COLO668 (cell line): ENCODE results near the gene DNPEP.
"Not testable (repeated sequence)": the region's sequence is repeated elsewhere in the genome, so short reads cannot be mapped to it uniquely, and the experiment has no call there.

Source experiments
- DNase-seq: peaks from one replicate; lab custom pipeline; 2025; ENCODE audit not compliant: unreplicated experiment; lab: John Stamatoyannopoulos, UW

Gene DNPEP

DNA sequence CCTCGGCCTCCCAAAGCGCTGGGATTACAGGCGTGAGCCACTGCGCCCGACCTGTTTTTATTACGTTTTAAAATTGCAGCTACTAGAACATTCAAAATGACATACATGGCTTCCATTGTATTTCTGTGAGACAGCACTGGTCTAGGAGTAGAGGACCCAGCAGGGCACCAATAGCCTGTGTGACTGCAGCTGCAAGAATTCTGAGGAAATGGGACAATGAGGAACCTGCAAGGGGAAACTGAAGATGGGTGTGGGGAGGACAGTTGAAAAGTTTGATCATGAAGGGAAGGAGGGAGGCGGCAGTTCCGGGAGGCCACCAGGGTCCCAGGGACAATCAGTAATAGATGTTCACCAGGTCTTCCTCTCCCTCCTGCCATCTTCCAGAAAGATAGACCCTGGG is 13.9 kb upstream of the DNPEP start:
- DNase-seq: no peak

DNA sequence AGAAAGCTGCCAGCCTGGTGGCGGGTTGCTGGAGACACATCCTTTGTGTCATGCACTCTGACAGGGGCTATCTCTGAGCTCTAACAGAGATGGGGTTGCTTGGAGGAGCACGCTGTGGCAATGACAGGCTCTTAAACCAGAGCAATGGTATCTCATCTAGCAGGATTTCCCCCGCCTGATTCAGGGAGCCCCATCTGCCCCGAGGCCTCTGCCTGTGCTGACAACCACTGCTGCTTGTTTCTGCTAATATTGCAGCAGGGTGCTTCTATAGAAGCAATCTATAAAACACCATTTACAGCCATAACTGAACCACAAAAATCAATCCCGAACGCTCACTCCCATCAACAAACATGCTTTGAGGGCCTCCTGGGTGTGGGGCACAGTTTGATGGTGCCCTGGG is 12.8 kb upstream of the DNPEP start:
- DNase-seq: no peak

DNA sequence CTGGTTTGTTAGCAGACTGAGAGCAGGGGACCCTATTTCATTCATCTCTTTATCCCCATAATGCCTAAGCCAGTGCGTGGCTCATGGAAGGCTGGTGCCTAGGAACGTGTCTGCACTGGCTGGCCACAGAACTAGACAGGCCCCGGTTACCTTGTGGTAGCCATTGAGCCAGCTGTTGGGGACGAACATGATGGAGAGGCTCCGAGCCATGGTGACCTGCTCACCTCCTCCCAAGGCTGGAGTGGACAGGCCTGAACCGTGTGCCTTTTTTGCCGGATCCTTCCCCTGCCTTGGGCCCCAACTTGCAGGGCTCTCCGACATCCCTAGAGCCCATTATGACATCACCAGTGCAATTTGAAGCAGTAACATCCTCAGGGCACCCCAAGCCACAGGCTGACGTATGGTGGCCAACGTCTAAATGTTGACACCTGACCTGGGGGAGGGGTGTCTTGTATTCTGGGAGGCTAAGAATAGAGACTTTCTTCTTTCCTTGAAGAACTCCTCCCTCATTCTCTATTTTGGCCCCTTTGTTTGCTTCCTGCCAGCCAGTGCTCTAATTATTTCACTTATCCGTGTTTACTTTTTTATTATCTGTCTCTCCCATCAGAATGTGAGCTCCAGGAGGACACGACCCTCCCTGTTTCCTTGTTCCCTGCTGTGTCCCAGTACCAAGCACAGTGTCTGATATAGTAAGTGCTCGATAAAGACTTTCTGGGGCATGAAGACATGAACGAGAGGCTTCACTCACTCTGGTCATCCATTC is 12.2 kb upstream of the DNPEP start:
- DNase-seq: peak; percentile 26

GRCh38 chr2:219398721-219399363 is 11.1 kb upstream of the DNPEP start:
- peak; percentile 65 for DNase-seq

DNA sequence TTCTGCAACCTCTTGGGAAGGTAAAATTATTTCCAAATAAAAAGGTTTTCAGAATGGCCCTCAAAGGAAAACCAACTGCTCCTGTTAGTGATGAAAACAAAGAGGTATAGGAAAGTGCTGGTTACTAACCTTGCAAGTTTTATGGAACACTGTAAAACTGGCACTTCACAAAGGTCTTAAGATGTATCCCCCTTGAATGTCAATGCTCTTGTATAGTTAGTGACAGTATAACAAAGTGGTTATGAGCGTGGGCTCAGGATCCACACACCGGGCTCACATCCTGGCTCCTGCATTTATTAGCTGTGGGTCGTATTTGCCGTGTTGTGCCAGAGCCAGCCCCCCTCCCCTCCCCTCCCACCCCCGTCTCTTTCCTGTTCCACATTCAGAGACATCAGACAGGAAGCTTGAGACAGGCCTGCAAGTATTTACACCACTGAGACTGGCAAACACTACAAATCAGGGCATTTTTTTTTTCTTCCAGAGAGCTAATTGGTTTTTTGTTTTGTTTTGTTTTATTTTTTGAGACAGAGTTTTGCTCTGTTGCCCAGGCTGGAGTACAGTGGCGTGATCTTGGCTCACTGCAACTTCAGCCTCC is 9.2 kb upstream of the DNPEP start:
- DNase-seq: no peak

GRCh38 chr2:219395609-219396008 is 7.9 kb upstream of the DNPEP start:
- DNase-seq: no peak

DNA sequence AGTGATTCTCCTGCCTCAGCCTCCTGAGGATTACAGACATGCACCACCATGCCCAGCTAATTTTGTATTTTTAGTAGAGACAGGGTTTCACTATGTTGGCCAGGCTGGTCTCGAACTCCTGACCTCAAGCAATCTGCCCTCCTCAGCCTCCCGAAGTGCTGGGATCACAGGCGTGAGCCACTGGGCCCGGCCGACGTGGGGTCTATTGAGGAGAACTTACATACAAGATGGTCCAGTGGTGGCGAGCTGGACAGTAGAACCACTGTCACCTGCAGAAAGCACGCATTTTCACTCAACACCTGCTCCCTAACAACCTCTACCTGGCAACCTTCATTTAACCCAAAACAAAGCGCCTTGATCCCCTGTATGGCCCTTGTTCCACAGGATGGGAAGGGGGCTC is 7.3 kb upstream of the DNPEP start:
- DNase-seq: not testable (repeated sequence)

DNA sequence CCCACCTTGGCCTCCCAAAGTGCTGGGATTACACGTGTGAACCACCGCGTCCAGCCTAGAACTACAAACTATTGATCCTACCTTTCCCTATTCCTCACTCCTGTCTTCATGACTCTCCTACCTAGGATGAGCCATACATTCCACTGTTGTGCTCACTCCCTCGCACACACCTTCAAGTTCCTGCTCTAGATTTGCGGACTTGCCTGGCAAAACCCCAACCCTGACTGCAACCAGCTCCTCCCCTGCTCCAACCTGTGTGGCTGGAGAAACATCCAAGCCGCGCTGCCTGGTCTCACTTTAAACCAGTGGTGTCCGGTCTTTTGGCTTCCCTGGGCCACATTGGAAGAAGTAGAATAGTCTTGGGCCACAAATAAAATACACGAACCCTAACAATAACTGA is 5.0 kb upstream of the DNPEP start:
- DNase-seq: no peak

- no peak for DNase-seq
Observed at GRCh38 chr2:219388907-219389156, 1.1 kb upstream of the DNPEP start.

GRCh38 chr2:219388121-219388906 is 602 bp upstream of the DNPEP start:
- DNase-seq: peak; percentile 98

GRCh38 chr2:219386532-219387280 is 1.0 kb downstream of the DNPEP start:
- no peak for DNase-seq

GRCh38 chr2:219385958-219386520 is 1.7 kb downstream of the DNPEP start:
- DNase-seq: no peak

- no peak for DNase-seq
Observed at GRCh38 chr2:219384859-219385258, 2.9 kb downstream of the DNPEP start.

DNA sequence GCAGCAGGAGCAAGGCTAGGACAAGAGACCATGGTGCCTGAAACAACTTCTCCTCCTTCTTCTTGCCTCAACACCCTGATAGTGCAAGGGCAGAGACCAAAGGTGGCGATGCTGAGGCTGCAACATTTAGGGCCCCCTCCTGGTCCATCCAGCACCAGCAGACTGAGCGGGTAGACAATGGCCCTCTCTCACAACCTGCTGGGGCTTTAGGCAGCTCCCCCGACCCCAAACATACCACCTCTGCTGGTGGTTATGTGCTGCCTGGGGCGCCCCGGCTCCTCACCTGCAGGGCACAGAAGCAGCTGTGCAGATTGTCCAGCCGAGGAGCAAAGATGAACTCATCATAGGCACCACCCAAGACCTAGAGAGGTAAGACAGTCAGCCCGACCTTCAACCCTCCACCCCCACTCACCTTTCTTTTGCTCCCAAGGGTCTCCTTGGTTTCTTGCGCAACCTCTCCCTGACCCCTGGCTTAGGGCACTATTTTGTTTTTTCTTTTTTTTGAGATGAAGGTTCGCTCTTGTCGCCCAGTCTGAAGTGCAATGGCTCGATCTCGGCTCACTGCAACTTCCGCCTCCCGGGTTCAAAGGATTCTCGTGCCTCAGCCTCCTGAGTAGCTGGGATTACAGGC is 3.5 kb downstream of the DNPEP start:
- DNase-seq: no peak

- no peak for DNase-seq
Observed at GRCh38 chr2:219381448-219381847, 6.3 kb downstream of the DNPEP start.

GRCh38 chr2:219380926-219381325 is 6.8 kb downstream of the DNPEP start:
- no peak for DNase-seq

GRCh38 chr2:219378163-219378851 is 9.4 kb downstream of the DNPEP start:
- no peak for DNase-seq

DNA sequence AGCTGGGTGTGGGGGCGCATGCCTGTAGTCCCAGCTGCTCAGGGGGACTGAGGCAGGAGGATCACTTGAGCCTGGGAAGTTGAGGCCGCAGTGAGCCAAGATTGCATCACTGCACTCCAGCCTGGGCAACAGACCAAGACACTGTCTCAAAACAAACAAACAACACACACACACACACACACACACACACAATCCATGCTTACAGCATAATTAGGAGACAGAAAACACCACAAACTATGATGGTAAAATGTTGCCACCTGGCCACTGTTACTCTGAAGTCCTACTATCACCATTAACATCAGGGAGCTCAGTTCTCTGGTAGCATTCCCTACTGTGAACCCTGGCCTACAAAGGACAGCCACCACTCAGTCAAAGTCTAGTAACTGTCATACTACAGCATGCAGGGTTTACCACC is 18.3 kb downstream of the DNPEP start:
- no peak for DNase-seq

DNA sequence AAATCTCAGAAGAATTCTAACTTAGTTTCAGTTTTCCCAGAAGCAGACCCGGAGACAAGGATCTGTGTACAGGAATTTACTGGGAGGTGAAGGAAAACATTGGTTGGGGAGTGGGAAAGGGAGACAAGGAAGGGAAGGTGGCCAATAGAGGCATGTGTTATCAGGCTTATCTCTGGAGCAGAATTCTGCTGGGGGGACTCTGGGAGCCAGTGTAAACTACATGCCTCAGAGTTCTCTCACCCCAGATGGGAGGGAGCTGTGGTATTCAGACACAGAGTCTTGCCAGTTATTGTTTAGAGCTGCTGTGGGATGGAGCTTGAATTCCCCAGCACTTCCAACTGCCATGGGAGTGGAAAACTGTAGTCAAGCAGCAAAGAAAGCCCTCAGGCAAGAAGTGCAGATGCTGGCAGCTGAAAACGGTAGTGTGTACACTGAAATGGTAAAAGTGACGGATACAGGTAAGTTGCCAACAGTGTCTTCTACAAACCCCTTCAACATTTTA is 19.0 kb downstream of the DNPEP start:
- no peak for DNase-seq
